A673 (cell line): ENCODE measurements around the gene CDH23. TPM values are rescaled to one million over a fixed set of nuclear protein-coding genes. Genes with fewer than 3 reads are reported as not detected.

Experiments used
- BruUV-seq: library from RNA; stranded (reverse); fragments of 400-500 nt; replicated peaks from 2 replicates; lab custom pipeline; 2021; lab: Mats Ljungman, UMichigan
- CTCF ChIA-PET: fragments of 300-600 bp; sonication (Branson Sonifier 250); formaldehyde crosslinking; loops from one replicate; lab custom pipeline; 2022; ENCODE audit warnings: antibody characterized with exemption; lab: Charles Lee
- POLR2A ChIA-PET: fragments of 300-600 bp; sonication (Branson Sonifier 250); formaldehyde crosslinking; loops from one replicate; lab custom pipeline; 2022; ENCODE audit warnings: antibody characterized with exemption; ENCODE audit not compliant: low non-redundant PET; lab: Charles Lee
- DNase-seq: peaks from one replicate; pipeline ENCODE4 v3.0.0-alpha.2; 2015; ENCODE audit warnings: low spot score
- H3K27ac ChIP-seq: fragments of 200-600 bp; sonication (generic); 2 replicates; pipeline ENCODE4 v1.5.1; 2016; ENCODE audit warnings: mixed run types, low read depth, mild to moderate bottlenecking, mixed read lengths, antibody characterized with exemption, low read length; ENCODE audit not compliant: poor library complexity, severe bottlenecking
- H3K27me3 ChIP-seq: fragments of 200-600 bp; sonication (generic); replicated peaks from 2 replicates; pipeline ENCODE4 v1.6.1; 2017; ENCODE audit warnings: mixed run types, low read depth, mild to moderate bottlenecking, mixed read lengths, antibody characterized with exemption, low read length; ENCODE audit not compliant: insufficient read depth, poor library complexity
- H3K36me3 ChIP-seq: fragments of 200-600 bp; sonication (generic); 2 replicates; pipeline ENCODE4 v1.6.1; 2016; ENCODE audit warnings: mixed run types, mild to moderate bottlenecking, mixed read lengths, antibody characterized with exemption, low read length; ENCODE audit not compliant: insufficient read depth, poor library complexity, severe bottlenecking
- H3K4me1 ChIP-seq: fragments of 200-600 bp; sonication (generic); 2 replicates; pipeline ENCODE4 v1.6.1; 2017; ENCODE audit warnings: mixed run types, mild to moderate bottlenecking, mixed read lengths, antibody characterized with exemption, low read length; ENCODE audit not compliant: insufficient read depth, poor library complexity, severe bottlenecking
- H3K4me3 ChIP-seq: fragments of 200-600 bp; sonication (generic); 2 replicates; pipeline ENCODE4 v1.5.1; 2016; ENCODE audit warnings: low read depth, mixed run types, mild to moderate bottlenecking, mixed read lengths, low read length; ENCODE audit not compliant: poor library complexity, severe bottlenecking
- H3K9me3 ChIP-seq: fragments of 200-600 bp; sonication (generic); 2 replicates; pipeline ENCODE4 v1.6.1; 2016; ENCODE audit warnings: mixed run types, low read depth, mild to moderate bottlenecking, mixed read lengths, antibody characterized with exemption, low read length; ENCODE audit not compliant: poor library complexity, severe bottlenecking
- EZH2 ChIP-seq: fragments of 200-600 bp; sonication (generic); IDR thresholded peaks from 2 replicates; pipeline ENCODE4 v1.6.1; 2017; ENCODE audit warnings: borderline replicate concordance, low read depth, mild to moderate bottlenecking, mixed read lengths, antibody characterized with exemption, low read length; ENCODE audit not compliant: poor library complexity, severe bottlenecking
- intact Hi-C: fragments of 100-400 bp; cut with micrococcal nuclease; formaldehyde crosslinking; loops from one replicate; pipeline ENCODE4 v1.10.0; 2022; ENCODE audit not compliant: unreplicated experiment
- total RNA-seq: library from RNA; stranded (reverse); gene quantifications from 2 replicates; pipeline ENCODE4 v1.2.3, GENCODE V29; 2021
- TF ChIP-seq, protein P1 (sequence below): fragments of 300-800, 200-600 bp; sonication (generic); conservative IDR thresholded peaks from 2 replicates; pipeline ENCODE4 v1.5.1; 2017; ENCODE audit warnings: low read depth, mild to moderate bottlenecking, antibody characterized with exemption, low read length, moderate library complexity, mixed read lengths

Gene CDH23
- total RNA-seq, 1 experiment from 2014 or later, result 49.7 TPM

DNA sequence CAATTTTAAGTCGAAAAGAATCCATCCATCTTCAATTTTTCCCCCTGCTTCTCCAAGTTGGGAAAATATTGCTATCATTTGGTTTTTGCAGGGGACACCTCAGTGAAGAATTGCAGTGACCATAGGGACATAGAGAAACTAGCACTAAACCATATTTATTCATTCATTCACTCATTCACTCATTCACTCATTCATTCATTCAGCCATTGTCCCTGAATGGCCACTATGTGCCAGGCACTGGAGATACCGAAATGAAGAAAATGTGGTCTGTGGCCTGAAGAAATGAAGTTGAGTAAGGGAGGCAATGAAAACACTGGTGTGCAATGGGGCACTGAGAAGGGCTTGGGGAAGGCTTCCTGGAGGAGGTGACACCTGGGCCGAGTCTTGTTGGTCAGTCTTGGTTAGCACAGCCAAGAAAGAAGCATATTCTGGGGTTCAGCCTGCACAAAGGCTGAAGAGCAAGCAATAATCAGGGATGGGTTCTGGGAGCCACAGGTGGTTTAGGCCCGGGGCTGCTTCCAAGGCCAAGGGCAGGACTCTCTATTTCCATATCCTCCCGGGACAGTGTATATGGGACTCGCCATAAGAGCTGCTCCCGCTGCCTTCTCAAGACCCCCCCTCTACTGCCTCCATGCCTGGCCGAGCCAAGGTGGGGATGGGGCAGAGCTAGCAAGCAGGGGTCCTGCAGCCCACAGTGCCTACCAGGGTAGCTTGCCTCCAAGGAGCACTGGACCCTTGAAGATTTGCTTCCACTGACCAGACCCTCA lies 348.4 kb downstream of the CDH23 start:
- no peak for TF ChIP-seq EZH2
- TF ChIP-seq, protein P1, sequence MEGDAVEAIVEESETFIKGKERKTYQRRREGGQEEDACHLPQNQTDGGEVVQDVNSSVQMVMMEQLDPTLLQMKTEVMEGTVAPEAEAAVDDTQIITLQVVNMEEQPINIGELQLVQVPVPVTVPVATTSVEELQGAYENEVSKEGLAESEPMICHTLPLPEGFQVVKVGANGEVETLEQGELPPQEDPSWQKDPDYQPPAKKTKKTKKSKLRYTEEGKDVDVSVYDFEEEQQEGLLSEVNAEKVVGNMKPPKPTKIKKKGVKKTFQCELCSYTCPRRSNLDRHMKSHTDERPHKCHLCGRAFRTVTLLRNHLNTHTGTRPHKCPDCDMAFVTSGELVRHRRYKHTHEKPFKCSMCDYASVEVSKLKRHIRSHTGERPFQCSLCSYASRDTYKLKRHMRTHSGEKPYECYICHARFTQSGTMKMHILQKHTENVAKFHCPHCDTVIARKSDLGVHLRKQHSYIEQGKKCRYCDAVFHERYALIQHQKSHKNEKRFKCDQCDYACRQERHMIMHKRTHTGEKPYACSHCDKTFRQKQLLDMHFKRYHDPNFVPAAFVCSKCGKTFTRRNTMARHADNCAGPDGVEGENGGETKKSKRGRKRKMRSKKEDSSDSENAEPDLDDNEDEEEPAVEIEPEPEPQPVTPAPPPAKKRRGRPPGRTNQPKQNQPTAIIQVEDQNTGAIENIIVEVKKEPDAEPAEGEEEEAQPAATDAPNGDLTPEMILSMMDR, result no peak
- Histone ChIP-seq H3K9me3 (no peaks in the 10 kb centered on the region), H3K27me3 (no peaks in the 10 kb centered on the region), H3K4me1 (no peaks in the 10 kb centered on the region), H3K27ac (no peak overlapping the region), H3K4me3 (no peak overlapping the region), H3K36me3 (no peaks in the 10 kb centered on the region)
- BruUV-seq, result no TSS peak
- DNase-seq, result no peak
- CTCF ChIA-PET, result no interaction called here
- POLR2A ChIA-PET, result no interaction called here
- intact Hi-C loops, result no loop called here

DNA sequence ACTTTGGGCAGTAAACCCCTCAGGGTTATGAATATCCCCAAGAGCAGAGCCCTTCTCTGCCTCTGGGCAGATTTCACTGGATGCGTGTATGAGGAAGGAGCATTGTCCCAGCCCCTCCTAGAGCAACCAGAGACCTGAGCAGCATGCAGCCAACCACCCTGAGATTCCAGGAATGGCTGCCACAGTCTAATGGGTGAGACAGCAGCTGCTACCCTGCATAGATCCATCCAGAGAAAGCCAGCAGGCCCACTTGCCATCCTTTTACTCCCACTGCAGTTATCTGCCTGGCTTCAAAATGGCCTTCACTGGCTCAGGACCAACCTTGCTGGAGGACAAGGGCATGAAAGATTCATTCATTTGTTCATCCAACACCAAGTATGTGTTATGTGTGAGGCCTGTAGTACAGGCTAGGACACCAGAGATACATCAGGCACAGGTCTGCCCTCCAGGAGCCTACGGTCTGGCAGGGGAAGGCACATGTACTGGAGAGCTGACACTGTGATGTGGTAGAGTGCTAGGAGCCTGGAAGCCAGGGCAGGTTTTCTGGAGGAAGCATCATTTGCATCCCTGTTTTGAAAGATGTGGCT lies 349.0 kb downstream of the CDH23 start:
- Histone ChIP-seq H3K4me3 (no peak overlapping the region), H3K4me1 (no peaks in the 10 kb centered on the region), H3K36me3 (no peaks in the 10 kb centered on the region), H3K9me3 (no peaks in the 10 kb centered on the region), H3K27me3 (no peaks in the 10 kb centered on the region), H3K27ac (no peak overlapping the region)
- no peak for TF ChIP-seq EZH2
- TF ChIP-seq, protein P1, result no peak
- BruUV-seq, result no TSS peak
- DNase-seq, result no peak
- POLR2A ChIA-PET, result interaction anchor here (0.6 kb wide), 1 partner anchor 20 kb away, joined by 3 read pairs; no protein-coding TSS in a partner anchor
- intact Hi-C loops, result no loop called here
- CTCF ChIA-PET, result no interaction called here

DNA sequence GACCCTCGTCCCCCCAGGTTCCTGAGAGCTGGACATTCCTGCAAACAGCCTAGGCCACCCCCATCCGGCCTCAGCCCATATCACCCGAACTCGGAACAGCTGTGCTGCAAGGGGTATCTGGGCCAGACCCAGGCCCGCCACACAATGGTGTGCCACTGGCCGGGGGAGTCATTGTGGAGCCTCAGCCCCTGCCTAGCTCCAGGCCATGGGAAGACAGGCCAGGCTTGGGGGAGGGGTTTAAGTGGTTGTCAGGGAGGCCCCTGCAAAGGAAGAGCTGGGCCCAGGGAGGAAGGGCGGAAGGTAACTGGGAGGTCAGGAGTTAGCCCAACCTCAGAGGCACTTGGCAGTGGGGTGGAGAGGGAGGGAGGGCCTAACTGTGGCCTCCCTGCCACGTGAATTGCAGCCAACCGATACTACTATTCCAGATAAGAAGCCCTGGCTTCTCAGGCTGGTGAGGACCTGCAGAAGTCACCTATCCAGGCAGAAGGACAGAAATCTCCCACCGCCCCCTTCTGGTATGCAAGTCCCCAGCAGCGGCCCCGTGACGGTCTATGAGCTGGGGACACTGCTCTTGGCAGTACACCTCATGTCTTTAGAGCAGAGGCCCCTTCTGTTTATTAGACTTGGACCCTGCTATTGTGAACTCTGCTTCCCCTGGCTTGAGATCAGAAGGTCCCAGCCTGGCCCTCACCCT lies 349.8 kb downstream of the CDH23 start:
- no peak for DNase-seq
- POLR2A ChIA-PET, result interaction anchor here (0.6 kb wide), 1 partner anchor 19 kb away, joined by 3 read pairs; no protein-coding TSS in a partner anchor
- CTCF ChIA-PET, result no interaction called here

More for the DNA sequence above, 349.8 kb downstream of the CDH23 start:
- no TSS peak for BruUV-seq
- H3K4me3 ChIP-seq, result no peak overlapping the region
- H3K9me3 ChIP-seq, result no peaks in the 10 kb centered on the region
- H3K27me3 ChIP-seq, result no peaks in the 10 kb centered on the region
- H3K4me1 ChIP-seq, result no peaks in the 10 kb centered on the region
- TF ChIP-seq, protein P1, result no peak
- TF ChIP-seq EZH2, result no peak
- no peaks in the 10 kb centered on the region for H3K36me3 ChIP-seq
- no peak overlapping the region for H3K27ac ChIP-seq
- intact Hi-C loops, result no loop called here
